Tibial nerve (tissue), 4 donors: ENCODE measurements around the gene RTP4.

ENCODE experiments used
- EP300 ChIP-seq, 2 donors: sonication (generic); formaldehyde crosslinking; IDR thresholded peaks; one replicate each; pipeline ENCODE4 v1.6.1; 2017; ENCODE audit warnings: antibody characterized with exemption in 2 of 2, mild to moderate bottlenecking in 1 of 2
- POLR2A ChIP-seq, 2 donors: fragments of 450-650 bp; IDR thresholded peaks; one replicate each; pipeline ENCODE4 v1.6.1; 2017; ENCODE audit warnings: antibody characterized with exemption in 2 of 2, mild to moderate bottlenecking in 2 of 2, moderate library complexity in 2 of 2
- TF ChIP-seq, protein P1 (sequence below), 5 experiments: fragments of 200-600 bp in 3 of 5; fragments of 450-650 bp in 2 of 5; sonication (generic) in 3 of 5; IDR thresholded peaks; one replicate each; pipeline ENCODE4 v1.5.1; 2016 to 2019; ENCODE audit warnings: antibody characterized with exemption in 5 of 5, mild to moderate bottlenecking in 3 of 5, moderate library complexity in 2 of 5

DNA sequence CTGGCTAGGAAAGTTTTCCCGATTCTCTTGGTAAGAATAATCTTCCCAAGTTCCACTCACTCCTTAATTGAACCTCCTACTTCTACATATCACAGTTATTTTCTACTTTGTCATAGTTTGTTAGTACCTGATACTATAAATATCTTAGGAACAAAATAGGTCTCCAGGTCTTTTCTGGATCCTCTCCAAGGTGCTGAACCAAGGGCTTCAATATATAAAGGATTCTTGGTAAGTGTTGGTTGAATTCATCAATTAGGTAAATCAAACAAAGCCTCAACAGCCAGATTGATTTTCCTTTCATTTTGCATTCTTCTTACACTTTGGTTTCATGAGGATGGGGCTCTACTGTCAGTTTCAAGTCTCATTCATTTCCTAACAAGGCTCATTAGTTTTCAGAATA, 27.6 kb upstream of the RTP4 start:
- no peak for TF ChIP-seq EP300 (IDR thresholded peaks at IDR 0.05)
- TF ChIP-seq, protein P1, sequence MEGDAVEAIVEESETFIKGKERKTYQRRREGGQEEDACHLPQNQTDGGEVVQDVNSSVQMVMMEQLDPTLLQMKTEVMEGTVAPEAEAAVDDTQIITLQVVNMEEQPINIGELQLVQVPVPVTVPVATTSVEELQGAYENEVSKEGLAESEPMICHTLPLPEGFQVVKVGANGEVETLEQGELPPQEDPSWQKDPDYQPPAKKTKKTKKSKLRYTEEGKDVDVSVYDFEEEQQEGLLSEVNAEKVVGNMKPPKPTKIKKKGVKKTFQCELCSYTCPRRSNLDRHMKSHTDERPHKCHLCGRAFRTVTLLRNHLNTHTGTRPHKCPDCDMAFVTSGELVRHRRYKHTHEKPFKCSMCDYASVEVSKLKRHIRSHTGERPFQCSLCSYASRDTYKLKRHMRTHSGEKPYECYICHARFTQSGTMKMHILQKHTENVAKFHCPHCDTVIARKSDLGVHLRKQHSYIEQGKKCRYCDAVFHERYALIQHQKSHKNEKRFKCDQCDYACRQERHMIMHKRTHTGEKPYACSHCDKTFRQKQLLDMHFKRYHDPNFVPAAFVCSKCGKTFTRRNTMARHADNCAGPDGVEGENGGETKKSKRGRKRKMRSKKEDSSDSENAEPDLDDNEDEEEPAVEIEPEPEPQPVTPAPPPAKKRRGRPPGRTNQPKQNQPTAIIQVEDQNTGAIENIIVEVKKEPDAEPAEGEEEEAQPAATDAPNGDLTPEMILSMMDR (IDR thresholded peaks at IDR 0.05), result no peak
- no peak for TF ChIP-seq POLR2A (IDR thresholded peaks at IDR 0.05)
